Stomach (tissue), 4 donors: Measurements from ENCODE around the gene IGFBP4.

Source experiments
- CTCF ChIP-seq, 7 experiments: fragments of 450-650 bp in 4 of 7; fragments of 200-600 bp in 3 of 7; sonication (generic) in 3 of 7; IDR thresholded peaks; one replicate each; pipeline ENCODE4 v1.5.1; 2016 to 2019; ENCODE audit warnings: antibody characterized with exemption in 7 of 7, control low read depth in 2 of 7, mild to moderate bottlenecking in 1 of 7
- EP300 ChIP-seq: sonication (generic); formaldehyde crosslinking; IDR thresholded peaks from one replicate; pipeline ENCODE4 v1.6.1; 2017; ENCODE audit warnings: antibody characterized with exemption
- POLR2A ChIP-seq, 4 donors: fragments of 450-650 bp; IDR thresholded peaks; one replicate each; pipeline ENCODE4 v1.6.1; 2016; ENCODE audit warnings: antibody characterized with exemption in 4 of 4, control low read depth in 2 of 4, mild to moderate bottlenecking in 1 of 4, moderate library complexity in 1 of 4
- POLR2AphosphoS5 ChIP-seq, 3 donors: sonication (generic); formaldehyde crosslinking; IDR thresholded peaks; one replicate each; pipeline ENCODE4 v1.6.1; 2016; ENCODE audit warnings: antibody characterized with exemption in 3 of 3

- no peak for TF ChIP-seq POLR2A (IDR thresholded peaks at IDR 0.05)
- no peak for TF ChIP-seq CTCF (IDR thresholded peaks at IDR 0.05)
- TF ChIP-seq EP300: no peak
- TF ChIP-seq POLR2AphosphoS5 (IDR thresholded peaks at IDR 0.05): no peak
Observed at GRCh38 chr17:40456396-40456951, 13.2 kb downstream of the IGFBP4 start.
